GM21447 (cell line): ENCODE results near the gene PMPCA.
"Not testable (repeated sequence)": the region's sequence is repeated elsewhere in the genome, so short reads cannot be mapped to it uniquely, and the experiment has no call there.

ENCODE experiments used
- ATAC-seq: cut with Tn5 transposase; IDR thresholded peaks from one replicate; pipeline ENCODE4 v1.9.1; 2021; ENCODE audit not compliant: unreplicated experiment

The PMPCA gene

DNA sequence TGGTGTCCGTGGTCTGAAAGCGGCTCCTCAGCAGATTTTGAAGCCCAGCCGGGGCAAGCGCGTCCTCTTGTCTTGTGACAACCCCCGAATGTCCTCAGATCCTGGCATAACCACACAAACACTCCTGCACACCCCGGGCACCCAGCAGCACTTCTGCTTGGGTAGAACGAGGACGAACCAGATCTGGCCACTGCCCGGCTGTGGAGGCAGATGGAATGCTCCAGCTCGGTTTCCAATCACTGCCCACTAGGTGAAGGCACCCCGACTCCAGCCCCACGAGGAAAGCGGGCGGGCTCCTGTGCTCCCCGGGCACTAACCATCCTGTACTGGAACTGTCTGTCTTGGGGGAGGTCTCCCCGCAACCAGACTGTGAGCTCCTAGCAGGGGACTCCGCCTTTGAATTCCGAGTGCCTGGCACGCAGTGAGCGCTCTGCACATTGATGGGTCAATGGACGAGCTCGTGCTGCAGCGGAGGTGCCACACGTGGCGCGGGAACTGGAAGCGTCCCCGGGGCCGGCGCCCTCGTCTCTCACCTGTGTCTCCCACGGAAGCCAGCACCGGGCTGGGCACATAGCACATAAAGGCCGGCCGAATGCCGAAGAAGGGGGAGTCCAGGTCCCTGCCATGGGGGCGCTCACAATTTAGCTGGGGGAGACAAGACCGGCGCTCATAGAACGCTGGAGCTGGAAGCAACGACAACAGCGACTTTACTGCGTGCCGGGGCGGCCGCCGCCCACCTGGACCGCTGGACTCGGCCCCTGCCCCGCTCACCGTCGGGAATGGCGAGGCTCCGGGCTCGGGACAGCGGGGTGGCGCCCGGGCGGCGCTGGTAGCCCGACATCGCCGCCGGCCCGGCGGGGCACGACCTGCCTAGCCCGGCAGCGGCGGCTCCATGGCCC lies 652 bp upstream of the PMPCA start:
- ATAC-seq = peak; percentile 23

- ATAC-seq = no peak
Observed at GRCh38 chr9:136411378-136411777, 920 bp downstream of the PMPCA start.

DNA sequence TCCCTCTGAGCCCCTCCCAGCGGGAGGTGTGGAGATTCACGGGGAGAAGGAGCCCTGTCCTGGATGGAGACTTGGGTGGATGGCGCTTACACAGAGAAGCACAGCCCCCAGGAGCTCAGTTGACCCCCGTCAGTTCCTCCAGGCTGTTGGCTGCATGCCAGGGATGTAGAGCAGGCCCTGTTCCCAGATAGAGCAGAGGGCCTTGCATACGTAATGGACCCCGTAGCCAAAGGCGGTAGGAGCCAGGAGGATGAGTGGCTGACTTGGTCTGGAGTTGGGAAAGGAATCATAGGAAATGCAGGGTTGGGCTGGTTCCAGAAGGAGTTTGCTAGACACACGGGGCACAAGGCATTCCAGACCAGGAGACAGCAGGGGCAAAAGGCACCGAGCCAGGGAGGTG lies 2.5 kb downstream of the PMPCA start:
- ATAC-seq = no peak

GRCh38 chr9:136416427-136416826 lies 6.0 kb downstream of the PMPCA start:
- no peak for ATAC-seq

- ATAC-seq = no peak
Observed at GRCh38 chr9:136416914-136417313, 6.5 kb downstream of the PMPCA start.

DNA sequence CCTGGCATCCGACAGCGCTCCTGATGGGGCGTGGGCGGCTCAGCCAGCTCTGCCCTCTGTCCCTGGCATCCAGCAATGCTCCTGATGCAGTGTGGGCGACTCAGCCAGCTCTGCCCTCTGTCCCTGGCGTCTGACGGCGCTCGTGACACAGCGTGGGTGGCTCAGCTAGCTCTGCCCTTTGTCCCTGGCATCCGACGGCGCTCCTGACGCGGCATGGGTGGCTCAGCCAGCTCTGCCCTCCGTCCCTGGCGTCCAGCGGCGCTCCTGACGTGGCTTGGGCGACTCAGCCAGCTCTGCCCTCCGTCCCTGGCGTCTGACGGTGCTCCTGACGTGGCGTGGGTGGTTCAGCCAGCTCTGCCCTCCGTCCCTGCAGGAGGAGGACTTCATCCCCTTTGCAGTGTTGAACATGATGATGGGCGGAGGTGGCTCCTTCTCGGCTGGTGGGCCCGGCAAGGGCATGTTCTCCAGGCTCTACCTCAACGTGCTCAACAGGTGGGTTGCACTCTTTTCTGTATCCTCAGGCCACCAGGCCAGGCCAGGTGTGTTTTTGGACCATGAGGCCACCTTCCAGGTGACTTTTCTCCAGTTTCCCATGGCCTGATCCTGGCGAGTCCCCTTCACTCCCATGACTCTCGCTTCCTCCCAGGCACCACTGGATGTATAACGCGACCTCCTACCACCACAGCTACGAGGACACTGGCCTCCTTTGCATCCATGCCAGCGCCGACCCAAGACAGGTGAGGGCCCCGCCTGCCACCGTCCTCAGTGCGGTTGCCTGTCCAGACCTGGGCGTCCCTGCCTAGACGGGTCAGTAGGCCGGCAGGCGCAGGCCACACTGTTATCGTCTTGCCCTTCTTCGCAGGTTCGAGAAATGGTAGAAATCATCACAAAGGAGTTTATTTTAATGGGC lies 8.0 kb downstream of the PMPCA start:
- no peak for ATAC-seq

GRCh38 chr9:136419092-136419420 lies 8.6 kb downstream of the PMPCA start:
- ATAC-seq = no peak

DNA sequence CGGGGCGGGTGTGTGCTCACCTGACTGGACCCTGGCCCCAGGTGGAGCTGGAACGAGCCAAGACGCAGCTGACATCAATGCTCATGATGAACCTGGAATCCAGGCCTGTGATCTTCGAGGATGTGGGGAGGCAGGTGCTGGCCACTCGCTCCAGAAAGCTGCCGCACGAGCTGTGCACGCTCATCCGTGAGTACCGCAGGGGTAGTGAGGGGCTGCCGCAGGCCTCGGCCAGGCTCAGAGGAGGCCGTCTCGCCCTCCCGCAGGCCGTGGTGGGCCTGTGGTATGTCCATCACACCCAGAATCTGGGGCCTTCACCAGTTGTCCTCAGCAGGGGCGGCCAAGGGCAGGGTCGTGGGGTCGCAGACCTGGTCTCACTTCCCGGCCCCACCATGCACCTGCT lies 11.3 kb downstream of the PMPCA start:
- ATAC-seq = no peak

DNA sequence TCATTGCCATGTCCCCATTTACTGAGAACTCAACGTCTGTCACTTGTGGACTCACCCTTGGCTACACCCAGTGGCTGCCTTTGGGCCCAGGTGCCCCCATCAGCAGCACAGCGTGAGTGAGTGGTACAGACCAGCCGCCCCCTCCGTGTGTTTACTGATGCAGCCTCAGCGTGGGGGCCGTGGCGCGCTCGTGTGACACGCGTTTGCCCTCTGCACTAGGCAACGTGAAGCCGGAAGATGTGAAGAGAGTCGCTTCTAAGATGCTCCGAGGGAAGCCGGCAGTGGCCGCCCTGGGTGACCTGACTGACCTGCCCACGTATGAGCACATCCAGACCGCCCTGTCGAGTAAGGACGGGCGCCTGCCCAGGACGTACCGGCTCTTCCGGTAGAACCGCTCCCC lies 12.4 kb downstream of the PMPCA start:
- no peak for ATAC-seq

DNA sequence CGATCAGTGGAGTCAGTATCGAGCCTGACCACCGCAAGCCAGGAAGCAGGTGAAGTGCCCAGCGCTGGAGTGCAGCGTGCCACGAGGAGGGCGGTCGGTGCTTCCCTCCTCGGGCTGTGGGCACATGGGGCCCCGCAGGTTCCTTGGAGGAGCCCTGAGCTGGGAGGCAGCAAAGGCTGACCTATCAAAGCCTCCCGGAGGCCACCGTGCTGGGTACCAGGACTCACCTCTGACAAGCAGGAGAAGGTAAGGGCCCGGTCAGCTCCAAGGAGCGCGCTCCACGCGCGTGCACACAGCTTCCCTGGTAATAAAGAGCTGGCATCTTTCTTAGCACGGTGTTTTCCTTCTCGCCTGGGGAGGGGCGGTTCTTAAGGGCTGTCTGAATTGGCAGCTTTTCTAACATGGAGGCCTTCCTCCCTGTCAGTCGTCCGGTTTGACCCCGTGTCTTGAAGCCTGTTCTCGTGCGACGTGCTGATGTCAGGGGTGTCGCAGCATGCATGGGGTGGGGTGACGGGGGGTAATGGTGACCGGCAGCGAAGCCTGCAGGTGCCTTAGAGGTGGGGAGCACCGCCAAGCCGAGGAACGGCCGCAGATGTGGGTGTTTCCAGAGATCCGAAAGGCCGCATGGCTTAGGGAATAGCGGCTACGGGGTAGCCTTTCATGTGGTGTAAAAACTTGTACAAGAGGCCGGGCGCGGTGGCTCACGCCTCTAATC lies 13.1 kb downstream of the PMPCA start:
- no peak for ATAC-seq

GRCh38 chr9:136424750-136425362 lies 14.4 kb downstream of the PMPCA start:
- ATAC-seq = no peak

GRCh38 chr9:136425367-136425766 lies 14.9 kb downstream of the PMPCA start:
- not testable (repeated sequence) for ATAC-seq

- ATAC-seq = no peak
Observed at GRCh38 chr9:136426787-136427186, 16.3 kb downstream of the PMPCA start.

GRCh38 chr9:136429075-136429628 lies 18.7 kb downstream of the PMPCA start:
- no peak for ATAC-seq

GRCh38 chr9:136429683-136430491 lies 19.4 kb downstream of the PMPCA start:
- ATAC-seq = no peak

DNA sequence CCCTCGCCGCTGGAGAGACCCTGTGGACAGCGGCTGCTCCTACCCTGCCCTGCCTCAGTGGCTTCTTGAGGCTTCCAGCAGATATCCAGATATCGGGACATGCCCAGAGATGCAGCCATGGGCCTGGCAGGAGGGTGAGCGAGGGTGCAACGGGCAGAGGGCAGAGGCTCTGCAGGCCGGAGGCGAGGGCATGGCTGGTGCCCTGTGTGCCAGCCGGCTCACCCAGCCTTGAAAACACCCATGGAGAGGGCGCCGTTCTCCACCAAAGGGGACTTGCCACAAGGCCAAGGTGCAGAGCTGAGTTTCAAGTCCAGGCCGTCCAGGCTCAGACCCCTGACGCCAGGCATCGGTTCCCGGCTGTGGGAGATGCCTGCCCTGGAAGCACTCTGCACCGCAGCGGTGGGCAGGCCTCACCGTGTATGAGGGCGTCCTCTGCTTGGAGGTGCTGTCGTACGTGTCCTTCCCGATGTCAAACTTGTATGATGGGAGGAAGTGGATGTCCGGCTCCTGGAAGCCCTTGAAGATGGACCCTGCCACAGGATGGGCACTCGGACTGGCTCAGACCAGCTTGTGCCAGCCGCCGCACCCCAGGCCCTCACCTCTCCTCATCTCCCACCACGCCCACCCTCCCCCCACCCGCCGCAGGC lies 20.3 kb downstream of the PMPCA start:
- no peak for ATAC-seq

GRCh38 chr9:136431782-136432350 lies 21.4 kb downstream of the PMPCA start:
- no peak for ATAC-seq

- no peak for ATAC-seq
Observed at GRCh38 chr9:136432591-136432990, 22.1 kb downstream of the PMPCA start.
